DMS53 (cell line): ENCODE data around the gene NLGN4Y.
"Not testable (repeated sequence)": the region's sequence is repeated elsewhere in the genome, so short reads cannot be mapped to it uniquely, and the experiment has no call there.

Source experiments
- DNase-seq: peaks from one replicate; lab custom pipeline; 2025; lab: John Stamatoyannopoulos, UW

The NLGN4Y gene

GRCh38 chrY:14834103-14835060, 310.1 kb downstream of the NLGN4Y start:
- no peak for DNase-seq

GRCh38 chrY:14837466-14837865, 313.1 kb downstream of the NLGN4Y start:
- DNase-seq = no peak

GRCh38 chrY:14850734-14851133, 326.4 kb downstream of the NLGN4Y start:
- DNase-seq = no peak

GRCh38 chrY:14860448-14860847, 336.1 kb downstream of the NLGN4Y start:
- DNase-seq = no peak

- DNase-seq = not testable (repeated sequence)
These were observed 336.7 kb downstream of the NLGN4Y start for GRCh38 chrY:14861033-14861432.

- no peak for DNase-seq
These were observed 347.6 kb downstream of the NLGN4Y start for GRCh38 chrY:14871971-14872370.
